AG08396 (cell line): ENCODE measurements around the gene NECAP2.
"Not testable (repeated sequence)": the region's sequence is repeated elsewhere in the genome, so short reads cannot be mapped to it uniquely, and the experiment has no call there.

Source experiments
- DNase-seq: peaks from one replicate; pipeline ENCODE4 v3.0.0; 2012; ENCODE audit warnings: low spot score, mixed read lengths

The NECAP2 gene

DNA sequence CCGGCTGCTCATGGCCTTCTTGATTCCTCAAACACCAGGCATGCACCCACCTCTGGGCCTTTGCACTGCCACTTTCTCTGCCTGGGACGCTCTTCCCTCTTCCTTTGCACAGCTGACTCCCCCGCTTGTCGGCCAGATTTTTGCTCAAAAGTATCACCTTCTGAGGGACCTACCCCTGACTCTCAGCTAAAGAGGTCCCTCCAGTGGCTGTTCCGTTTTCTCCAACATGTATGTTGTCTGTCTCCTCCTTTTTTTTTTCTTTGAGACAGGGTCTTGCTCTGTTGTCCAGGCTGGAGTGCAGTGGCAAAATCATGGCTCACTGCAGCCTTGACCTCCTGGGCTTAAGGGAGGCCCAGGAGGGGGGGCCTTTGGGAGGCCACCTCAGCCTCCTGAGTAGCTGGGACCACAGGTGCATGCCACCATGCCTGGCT is 57.0 kb downstream of the NECAP2 start:
- not testable (repeated sequence) for DNase-seq

DNA sequence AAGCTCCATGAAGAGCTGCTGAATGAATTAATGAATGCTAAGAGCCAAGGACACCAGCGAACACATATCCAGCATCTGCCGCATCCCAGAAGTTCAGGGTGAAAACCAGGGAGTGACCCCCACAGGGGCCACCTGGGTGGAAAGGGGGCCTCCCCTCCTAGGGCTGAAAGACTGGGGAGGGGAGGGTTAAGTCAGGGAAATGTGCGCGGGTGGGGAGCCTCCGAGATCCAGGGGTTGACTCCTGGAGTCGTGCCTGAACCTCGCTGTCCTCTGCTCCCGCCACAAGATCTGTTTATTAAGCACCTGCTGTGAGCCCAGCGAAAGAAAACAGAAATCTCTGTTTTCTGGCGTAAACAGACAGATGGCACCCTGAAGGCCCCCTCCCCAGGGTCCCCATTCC is 57.5 kb downstream of the NECAP2 start:
- not testable (repeated sequence) for DNase-seq

GRCh38 chr1:16498573-16499413 is 58.3 kb downstream of the NECAP2 start:
- DNase-seq = peak; percentile 97

DNA sequence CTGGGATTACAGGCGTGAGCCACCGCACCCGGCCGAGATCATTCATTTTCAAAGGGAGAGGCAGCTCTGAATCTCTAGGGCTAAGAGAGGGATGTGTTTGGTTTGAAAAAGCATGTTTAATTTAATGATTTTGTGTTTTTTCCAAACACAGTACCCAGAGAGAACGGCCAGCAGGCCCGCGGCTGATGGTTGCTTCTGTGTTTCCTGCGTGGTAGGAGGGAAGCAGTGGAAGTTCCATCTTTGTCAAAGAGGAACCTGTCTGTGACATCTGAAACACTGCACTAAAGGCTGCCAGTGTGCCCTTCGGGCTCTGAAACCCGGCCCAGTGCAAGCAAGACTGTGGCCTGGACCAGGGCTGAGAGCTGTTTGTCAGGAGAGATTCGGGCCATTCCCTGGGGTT is 59.9 kb downstream of the NECAP2 start:
- not testable (repeated sequence) for DNase-seq

DNA sequence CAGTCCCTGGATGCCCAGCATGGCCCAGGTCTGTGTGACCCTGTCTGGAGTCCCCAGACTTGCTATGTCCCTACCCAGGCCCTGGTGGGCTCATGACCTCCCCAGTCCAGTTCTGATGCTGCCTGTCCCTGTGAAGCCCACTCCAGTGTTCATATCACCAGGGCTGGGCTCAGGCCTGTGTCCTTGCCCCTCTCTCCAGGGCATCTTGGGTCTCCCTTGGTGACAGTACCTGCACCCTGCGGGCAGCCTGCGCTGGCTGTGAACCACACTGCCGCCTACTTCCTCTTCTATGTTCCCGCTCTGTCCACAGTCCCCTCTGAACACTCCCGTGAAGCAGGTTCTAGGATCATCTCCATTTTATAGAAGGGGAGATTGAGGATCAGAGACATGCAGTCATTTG is 60.5 kb downstream of the NECAP2 start:
- not testable (repeated sequence) for DNase-seq

DNA sequence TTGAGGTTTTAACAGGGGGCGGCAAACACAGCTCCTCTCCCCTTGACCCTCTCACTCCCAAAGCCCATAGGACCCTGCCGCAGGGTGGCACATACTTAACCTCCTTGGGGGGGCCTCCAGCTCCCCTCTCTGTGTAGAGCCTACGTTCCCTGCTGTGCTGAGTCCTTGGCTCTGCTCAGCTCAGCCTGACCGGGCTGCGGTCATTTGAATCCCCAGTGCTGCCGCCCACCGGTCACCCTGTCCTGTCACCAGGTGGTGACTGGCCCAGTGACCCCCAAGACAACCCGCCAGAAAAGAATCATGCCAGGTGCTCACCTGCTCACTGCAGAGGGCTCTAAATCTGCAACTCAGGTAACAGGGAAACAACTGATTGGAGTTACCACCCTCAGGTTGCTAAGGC is 60.9 kb downstream of the NECAP2 start:
- DNase-seq = not testable (repeated sequence)

GRCh38 chr1:16503494-16503893 is 63.0 kb downstream of the NECAP2 start:
- DNase-seq = no peak

DNA sequence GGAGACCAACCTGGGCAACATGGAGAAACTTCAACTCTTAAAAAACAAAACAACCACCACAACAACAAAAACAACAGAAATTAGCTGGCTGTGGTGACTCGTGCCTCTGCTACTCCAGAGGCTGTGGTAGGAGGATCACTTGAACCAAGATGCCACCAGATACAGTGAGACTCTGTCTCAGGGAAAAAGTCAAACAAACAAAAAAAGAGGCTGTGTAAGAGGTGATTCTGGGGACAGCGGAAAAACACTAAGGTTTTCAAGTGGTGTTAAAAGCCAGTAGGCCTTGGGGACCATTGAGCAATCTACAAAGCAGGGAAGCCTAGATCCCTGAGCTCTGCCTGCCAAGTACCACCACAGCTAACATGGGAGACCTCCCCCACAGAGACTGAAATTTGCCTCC is 65.3 kb downstream of the NECAP2 start:
- not testable (repeated sequence) for DNase-seq

- not testable (repeated sequence) for DNase-seq
Observed at GRCh38 chr1:16506364-16507136, 66.0 kb downstream of the NECAP2 start.

GRCh38 chr1:16508861-16509445 is 68.4 kb downstream of the NECAP2 start:
- DNase-seq = not testable (repeated sequence)
